ENCODE measurements around the gene GMFB. TPM values are rescaled to one million over a fixed set of nuclear protein-coding genes. Genes with fewer than 3 reads are reported as not detected.

GMFB gene
- 66.0 TPM for total RNA-seq (ENCODE audit: insufficient read depth, low replicate concordance)

DNA sequence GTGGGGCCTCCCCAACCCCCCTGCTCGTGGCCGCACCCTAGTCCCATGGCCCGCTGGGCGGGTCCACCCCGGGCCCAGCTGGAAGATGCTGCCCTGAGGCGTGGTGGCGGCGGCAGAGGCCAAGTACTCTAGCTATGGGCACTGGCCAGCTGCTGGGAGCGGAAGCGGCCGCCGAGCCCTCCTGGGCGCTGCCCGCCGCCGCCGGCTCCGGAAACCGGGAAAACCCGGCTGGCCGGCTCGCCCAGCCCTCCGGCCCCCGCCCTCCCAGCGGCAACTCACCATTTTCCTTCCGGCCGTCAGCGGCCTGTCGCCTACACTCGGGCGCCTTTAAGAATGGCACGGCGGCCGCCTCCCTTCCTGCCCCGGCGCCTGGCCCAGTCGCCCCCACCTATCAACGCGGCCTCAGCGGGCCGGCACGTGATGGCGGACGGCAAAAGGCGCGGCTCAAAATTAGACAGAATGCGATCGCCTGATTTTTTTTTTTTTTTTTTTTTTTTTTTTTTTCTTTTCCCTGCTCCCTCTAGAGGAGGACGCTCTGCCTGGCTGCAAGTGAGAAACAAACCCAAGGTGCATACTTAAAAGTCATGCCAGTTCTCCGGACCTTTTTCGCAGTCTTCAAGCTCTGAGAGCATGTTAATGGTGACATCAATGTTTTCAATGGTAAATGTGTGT lies at the start of gene GMFB:
Gene GMFB (minus strand): TSS at position 335 of the 672 bp plus-strand sequence. CDS start 53 bp downstream, at position 282.
- peak; percentile 95 for DNase-seq (ENCODE audit: low spot score)

GRCh38 chr14:54538055-54538454 lies 49.3 kb upstream of the GMFB start:
- no peak for DNase-seq (ENCODE audit: low spot score)

GRCh38 chr14:54537651-54538050 lies 48.9 kb upstream of the GMFB start:
- no peak for DNase-seq (ENCODE audit: low spot score)

- DNase-seq (ENCODE audit: low spot score): no peak
Measured at GRCh38 chr14:54535646-54536045, 46.9 kb upstream of the GMFB start.

GRCh38 chr14:54535126-54535525 lies 46.3 kb upstream of the GMFB start:
- no peak for DNase-seq (ENCODE audit: low spot score)

DNA sequence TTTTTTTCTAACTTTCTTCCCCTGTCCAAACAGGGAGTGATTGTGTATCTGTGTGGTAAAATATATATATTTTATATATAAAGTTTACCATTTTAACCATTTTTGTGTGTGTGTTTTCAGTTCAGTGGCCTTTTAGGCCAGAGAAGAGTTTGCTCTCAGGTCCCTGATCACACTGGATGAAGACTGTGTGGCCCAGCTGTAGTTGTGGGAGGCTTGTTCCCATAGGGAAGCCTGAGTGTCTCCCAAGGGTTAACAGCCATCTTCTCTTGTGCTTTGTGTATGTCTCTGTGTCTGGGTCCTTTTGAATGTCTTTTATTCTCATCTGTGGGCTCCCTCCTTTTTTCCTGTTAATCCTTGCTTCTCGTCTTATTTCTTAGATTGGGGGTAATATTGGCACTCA lies 44.3 kb upstream of the GMFB start:
- no peak for DNase-seq (ENCODE audit: low spot score)

GRCh38 chr14:54532111-54533012 lies 43.6 kb upstream of the GMFB start:
- no peak for DNase-seq (ENCODE audit: low spot score)

GRCh38 chr14:54529811-54530210 lies 41.0 kb upstream of the GMFB start:
- no peak for DNase-seq (ENCODE audit: low spot score)

DNA sequence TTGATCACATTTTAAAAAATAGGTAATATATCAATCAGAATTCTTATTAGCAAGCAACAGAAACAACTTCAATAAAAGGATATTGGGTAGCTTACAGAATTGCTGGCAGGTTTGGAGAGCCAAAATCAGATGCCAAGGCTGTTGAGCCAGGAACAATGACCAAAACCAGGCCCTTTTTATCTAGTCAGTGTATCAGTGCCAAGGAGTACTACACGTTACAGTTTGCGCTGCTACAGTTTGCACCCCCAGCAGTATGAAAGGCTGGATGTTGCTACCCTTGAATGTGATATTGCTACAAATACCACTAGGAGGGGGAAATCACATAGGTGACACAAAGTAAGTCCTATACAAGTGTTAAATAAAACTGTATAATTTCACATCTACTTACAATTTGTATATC lies 40.2 kb upstream of the GMFB start:
- no peak for DNase-seq (ENCODE audit: low spot score)

DNA sequence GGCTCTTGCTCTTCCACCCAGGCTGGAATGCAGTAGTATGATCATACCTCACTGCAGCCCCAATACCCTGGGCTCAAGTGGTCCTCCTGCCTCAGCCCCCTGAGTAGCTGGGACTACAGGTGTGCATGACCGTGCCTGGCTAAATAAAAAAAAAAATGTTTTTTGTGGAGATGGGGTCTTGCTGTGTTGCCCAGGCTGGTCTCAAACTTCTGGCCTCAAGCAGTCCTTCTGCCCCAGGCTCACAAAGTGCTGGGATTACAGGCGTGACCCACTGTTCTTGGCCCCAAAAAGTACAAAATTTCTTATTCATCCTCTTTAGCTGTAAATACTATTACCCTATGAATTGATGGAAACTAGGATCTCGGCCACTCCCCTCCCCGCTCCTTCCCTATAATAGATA lies 35.6 kb upstream of the GMFB start:
- no peak for DNase-seq (ENCODE audit: low spot score)

DNA sequence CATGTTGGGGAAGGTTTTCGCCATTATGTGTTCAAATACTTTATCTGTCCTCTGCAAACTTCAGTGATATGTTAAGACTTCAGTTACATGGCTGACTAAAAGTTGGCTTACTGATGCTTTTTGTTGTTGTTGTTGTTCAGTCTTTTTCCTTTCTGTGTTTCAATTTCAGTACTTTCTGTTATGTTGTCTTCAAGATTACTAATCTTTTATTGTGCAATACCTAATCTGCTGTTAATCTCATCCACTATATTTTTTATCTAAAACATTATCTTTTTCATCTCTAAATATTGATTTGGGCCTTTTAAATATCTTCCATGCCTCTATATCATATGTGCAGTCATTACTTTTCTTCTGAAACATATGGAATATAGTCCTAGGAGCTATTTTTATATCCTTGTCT lies 27.9 kb upstream of the GMFB start:
- DNase-seq (ENCODE audit: low spot score): no peak

DNA sequence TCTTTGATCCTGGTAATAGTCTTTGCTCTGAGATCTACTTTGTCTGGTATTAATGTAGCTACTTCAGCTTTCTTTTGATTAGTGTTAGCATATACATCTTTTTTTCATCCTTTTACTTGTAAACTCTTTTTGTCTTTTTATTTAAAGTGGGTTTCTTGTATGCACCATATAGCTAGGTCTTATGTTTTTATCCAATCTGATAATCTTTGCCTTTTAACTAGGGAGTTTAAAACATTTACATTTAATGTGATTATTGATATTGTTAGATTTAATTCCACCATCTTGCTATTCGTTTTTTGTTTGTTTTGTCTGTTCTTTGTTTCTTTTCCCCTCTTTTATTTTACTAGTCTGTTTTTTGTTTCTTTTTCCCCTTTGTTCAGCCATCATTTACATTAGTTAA lies 26.9 kb upstream of the GMFB start:
- no peak for DNase-seq (ENCODE audit: low spot score)

DNA sequence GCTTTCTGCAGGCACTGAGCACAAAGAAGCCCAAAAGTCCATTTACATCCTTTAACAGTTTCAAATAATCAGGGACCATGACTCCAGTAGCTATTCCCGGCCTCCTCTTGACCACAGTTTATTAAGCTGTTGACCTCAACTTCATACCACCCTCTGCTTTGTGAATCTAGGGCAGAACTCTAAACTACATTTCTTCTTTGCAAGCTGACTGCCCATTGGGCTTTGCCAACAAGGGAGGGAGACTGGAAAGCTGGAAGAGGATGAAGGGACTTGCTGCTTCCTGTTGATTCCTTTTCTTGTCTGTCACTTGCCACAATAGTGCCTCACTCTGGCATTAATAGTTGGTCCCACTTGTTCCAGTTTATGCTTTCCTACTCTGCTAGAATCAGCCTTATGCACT lies 23.6 kb upstream of the GMFB start:
- no peak for DNase-seq (ENCODE audit: low spot score)

GRCh38 chr14:54509546-54510501 lies 21.0 kb upstream of the GMFB start, which contains the start of gene CGRRF1:
Gene CGRRF1 (plus strand): TSS chr14:54509906. CDS start chr14:54509960, 54 bp downstream.
- peak; percentile 98 for DNase-seq (ENCODE audit: low spot score)

DNA sequence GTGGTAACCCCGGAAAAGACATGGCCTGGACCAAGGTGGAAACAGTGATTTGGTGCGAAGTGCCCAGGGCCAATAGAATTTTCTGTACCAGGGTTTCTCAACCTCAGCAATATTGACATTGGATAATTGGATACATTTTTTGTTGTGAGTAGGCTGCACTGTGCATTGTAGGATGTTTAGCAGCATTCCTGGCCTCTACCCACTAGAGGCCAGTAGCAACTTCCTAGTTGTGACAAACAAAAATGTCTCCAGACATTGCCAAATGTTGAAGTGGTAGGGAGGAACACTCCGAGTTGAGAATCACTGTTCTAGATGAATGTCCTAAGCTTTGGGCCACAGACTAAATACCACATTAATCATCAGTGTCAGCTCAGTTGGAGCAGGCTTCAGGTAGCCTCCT lies 14.7 kb upstream of the GMFB start:
- DNase-seq (ENCODE audit: low spot score): peak; percentile 29

- peak; percentile 10 for DNase-seq (ENCODE audit: low spot score)
Measured at GRCh38 chr14:54502602-54503001, 13.8 kb upstream of the GMFB start.

DNA sequence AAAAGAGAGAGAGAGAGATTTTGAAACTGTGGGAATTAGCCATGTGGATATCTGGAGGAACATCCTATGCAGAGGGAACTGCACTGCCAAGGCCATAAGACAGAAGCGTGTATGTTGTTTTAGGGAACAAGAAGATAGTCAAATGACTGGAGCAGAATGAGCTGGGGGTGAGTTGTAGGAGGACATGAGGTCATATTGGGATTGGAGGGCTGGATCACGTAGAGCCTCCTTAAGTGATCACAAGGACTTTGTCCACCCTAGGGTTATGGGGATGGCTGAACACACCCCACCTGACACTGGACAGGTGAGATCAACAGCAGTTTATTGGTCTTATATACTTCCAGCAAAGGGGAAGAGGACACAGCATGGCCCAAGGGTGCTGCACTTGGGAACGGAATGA lies 12.7 kb upstream of the GMFB start:
- DNase-seq (ENCODE audit: low spot score): no peak

DNA sequence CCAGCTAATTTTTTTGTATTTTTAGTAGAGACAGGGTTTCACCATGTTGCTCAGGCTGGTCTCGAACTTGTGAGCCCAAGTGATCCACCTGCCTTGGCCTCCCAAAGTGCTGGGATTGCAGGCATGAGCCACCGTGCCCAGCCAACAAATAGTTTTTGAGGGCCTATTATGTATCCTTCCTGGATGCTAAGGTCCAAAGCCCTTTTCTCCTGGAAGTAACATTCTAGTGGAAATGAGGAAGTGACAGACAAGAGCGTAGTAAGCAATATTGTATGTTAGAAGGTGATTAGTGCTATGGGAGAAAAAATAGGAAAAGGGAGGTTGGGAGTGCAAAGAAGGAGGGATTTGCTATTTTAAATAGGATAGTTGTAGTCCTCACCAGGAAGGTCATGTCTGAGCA lies 12.0 kb upstream of the GMFB start:
- DNase-seq (ENCODE audit: low spot score): no peak

DNA sequence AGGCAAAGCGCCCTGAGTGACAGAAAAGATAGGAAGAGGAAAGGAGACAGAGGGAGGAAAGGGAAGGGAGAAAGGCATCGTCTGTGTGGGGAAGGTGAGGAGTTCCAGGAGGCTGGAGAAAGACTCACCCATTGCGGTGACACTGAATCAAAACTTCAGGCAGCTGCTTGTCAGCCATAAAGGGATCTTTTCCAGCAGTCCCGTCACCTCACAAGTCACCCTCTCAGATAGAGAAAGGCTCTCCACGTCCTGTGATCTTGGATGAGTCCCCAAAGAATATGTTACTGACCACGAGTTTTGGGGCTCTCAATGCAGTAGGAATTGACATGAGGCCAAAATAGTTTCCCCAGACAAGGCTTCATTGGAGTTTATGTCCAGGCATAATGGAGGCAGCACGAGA lies 9.8 kb upstream of the GMFB start:
- DNase-seq (ENCODE audit: low spot score): no peak

DNA sequence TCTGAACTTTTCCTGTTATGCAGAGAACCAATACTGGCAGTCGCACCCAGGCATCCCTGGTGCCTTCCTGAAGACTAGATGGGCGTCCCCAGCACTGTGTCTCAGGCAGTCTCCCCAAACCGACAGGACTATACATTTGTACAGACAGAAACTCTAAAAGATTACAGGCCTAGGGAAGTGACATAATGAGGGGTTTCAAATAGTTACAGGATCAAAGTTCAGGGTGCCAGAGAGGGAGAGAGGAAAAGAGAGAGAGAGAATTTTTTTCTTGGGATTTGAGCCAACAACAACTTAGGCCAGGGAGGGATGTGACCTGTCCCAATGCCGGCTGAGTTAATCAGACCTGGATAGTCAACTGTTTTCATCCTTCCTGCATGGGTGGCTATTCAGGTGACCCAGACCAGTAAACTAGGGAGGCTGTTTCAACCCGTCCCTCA lies 9.3 kb upstream of the GMFB start:
- no peak for DNase-seq (ENCODE audit: low spot score)

DNA sequence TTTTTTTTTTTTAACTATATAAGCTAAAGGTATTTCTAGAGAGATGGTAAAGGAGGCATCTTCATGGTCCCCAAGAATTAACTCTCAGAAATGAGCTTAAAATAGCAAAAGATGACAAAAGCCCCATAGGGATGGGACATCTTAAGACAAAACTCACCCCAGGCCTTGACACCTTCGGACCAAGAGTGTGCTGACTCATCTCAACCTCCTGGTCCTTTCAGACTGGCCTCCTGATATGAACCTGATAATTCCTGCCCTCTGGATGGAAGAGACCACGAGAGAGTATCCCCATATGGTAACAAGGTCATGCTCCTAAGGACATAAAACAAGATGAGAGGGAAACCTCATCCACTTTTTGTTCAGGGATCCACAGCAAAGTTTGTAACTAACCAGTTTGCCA lies 8.4 kb upstream of the GMFB start:
- DNase-seq (ENCODE audit: low spot score): no peak

DNA sequence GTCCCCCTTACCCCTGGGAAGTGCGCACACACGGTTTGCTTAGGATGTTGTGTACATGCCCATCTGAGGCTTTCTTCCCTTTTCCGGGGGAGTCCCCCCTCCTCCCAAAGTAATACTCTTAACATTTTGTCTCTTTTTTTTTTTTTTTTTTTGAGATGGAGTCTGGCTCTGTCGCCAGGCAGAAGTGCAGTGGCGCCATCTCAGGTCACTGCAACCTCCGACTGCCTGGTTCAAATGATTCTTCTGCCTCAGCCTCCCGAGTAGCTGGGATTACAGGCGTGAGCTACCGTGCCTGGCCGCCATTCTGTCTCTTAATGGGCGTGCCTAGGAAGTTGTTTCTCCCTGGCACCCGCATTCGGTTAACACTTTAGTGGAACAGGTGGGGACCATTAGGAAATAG lies 4.5 kb upstream of the GMFB start:
- no peak for DNase-seq (ENCODE audit: low spot score)

Data from umbilical cord (tissue), 2 donors.